ENCODE results near the gene GLRX5.

DNA sequence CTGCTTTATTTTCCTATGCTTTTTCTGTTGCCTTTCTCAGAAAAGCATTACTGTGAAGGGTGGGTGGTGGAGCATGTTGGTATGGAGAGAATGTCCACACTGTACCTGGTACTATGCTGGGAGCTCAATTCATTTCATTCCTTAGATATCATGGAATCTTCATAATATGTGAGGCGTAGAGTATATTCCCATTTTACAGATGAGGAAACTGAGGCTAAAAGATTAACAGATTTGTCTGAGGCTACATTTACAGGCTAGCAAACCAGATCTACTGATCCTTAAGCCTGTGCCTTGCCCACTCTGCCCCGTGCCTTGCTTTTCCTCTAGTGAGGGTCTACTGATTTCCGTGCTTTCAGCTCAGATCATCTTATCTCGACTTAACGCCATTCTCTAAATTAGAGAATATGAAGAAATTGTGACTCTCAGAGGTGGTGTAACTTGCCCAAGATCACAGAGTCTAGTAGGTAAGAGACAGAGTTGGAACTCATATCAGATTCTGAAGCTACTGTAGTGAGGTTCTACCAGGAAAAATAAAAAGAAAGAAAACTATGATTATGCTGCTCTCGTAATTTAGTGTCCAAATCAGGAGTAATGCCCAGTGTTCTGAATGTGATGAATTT lies 5.5 kb downstream of the GLRX5 start:
- TF ChIP-seq, protein P1, sequence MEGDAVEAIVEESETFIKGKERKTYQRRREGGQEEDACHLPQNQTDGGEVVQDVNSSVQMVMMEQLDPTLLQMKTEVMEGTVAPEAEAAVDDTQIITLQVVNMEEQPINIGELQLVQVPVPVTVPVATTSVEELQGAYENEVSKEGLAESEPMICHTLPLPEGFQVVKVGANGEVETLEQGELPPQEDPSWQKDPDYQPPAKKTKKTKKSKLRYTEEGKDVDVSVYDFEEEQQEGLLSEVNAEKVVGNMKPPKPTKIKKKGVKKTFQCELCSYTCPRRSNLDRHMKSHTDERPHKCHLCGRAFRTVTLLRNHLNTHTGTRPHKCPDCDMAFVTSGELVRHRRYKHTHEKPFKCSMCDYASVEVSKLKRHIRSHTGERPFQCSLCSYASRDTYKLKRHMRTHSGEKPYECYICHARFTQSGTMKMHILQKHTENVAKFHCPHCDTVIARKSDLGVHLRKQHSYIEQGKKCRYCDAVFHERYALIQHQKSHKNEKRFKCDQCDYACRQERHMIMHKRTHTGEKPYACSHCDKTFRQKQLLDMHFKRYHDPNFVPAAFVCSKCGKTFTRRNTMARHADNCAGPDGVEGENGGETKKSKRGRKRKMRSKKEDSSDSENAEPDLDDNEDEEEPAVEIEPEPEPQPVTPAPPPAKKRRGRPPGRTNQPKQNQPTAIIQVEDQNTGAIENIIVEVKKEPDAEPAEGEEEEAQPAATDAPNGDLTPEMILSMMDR (conservative IDR thresholded peaks at IDR 0.05; ENCODE audit: low read depth, low read length): no peak
- no peak for TF ChIP-seq EZH2 (IDR thresholded peaks at IDR 0.05; ENCODE audit: borderline replicate concordance, low read depth, low read length, poor library complexity, severe bottlenecking)
